HepG2 (cell line): ENCODE measurements around the gene PTPN2. TPM values are rescaled to one million over a fixed set of nuclear protein-coding genes. Genes with fewer than 3 reads are reported as not detected.
A peak's percentile ranks its signal among the peaks of the same experiment; 100 is the strongest.

ENCODE experiments used
- ATAC-seq: fragments of 200-7000 bp; cut with Tn5 transposase; 3 replicates; pipeline ENCODE4 v1.9.1; 2020; ENCODE audit warnings: mild to moderate bottlenecking, moderate library complexity
- BruUV-seq: library from RNA; stranded (reverse); fragments of 400-500 nt; replicated peaks from 2 replicates; lab custom pipeline; 2021; lab: Mats Ljungman, UMichigan
- CTCF ChIA-PET: fragments of 300-600 bp; formaldehyde crosslinking; extraction: SDS; loops from one replicate; lab custom pipeline; 2021; ENCODE audit warnings: low total read pairs, inconsistent platforms, low intra/inter-chr PET ratio; lab: Yijun Ruan, JAX
- POLR2A ChIA-PET: fragments of 350-600 bp; sonication (Branson Sonifier 250); formaldehyde crosslinking; loops from one replicate; lab custom pipeline; 2020; ENCODE audit warnings: antibody characterized with exemption, inconsistent platforms; lab: Yijun Ruan, JAX
- DNase-seq: peaks from one replicate; pipeline ENCODE4 v3.0.0-alpha.2; 2015; ENCODE audit warnings: low spot score
- FAIRE-seq: peaks from 3 replicates; lab custom pipeline; 2011; peaks lifted over from hg19 to GRCh38; lab: Jason Lieb, UNC
- H2AFZ ChIP-seq: one replicate; pipeline ENCODE4 v1.6.1; 2011; ENCODE audit warnings: low read length, inconsistent platforms
- H3K27ac ChIP-seq: fragments of 300-600 bp; 3 replicates; pipeline ENCODE4 v1.8.0; 2011; ENCODE audit warnings: mixed run types, mild to moderate bottlenecking, mixed read lengths, low read length, inconsistent platforms; ENCODE audit not compliant: insufficient read depth; ENCODE audit errors: extremely low read length
- H3K27me3 ChIP-seq, 2 experiments: fragments of 200-600 bp in 1 of 2; 2 replicates in 1 of 2; 3 replicates in 1 of 2; pipeline versions ENCODE4 v1.6.0 to v1.8.0; 2011; ENCODE audit warnings: low read length in 2 of 2, mild to moderate bottlenecking in 2 of 2, moderate library complexity in 2 of 2, inconsistent platforms in 1 of 2; ENCODE audit not compliant: insufficient read depth in 2 of 2, control insufficient read depth in 1 of 2
- H3K36me3 ChIP-seq, 2 experiments: fragments of 200-600 bp in 1 of 2; replicated peaks in 1 of 2; 2 replicates in 1 of 2; 3 replicates in 1 of 2; pipeline versions ENCODE4 v1.5.1 to v1.8.0; 2011; ENCODE audit warnings: low read length in 2 of 2, inconsistent platforms in 1 of 2; ENCODE audit not compliant: insufficient read depth in 2 of 2, control insufficient read depth in 1 of 2
- H3K4me1 ChIP-seq: 2 replicates; pipeline ENCODE4 v1.5.1; 2012; ENCODE audit warnings: low read length, inconsistent platforms; ENCODE audit not compliant: insufficient read depth
- H3K4me2 ChIP-seq: 2 replicates; pipeline ENCODE4 v1.6.0; 2011; ENCODE audit warnings: low read depth, low read length, inconsistent platforms
- H3K4me3 ChIP-seq, 3 experiments: fragments of 200-600 bp in 1 of 3; sonication (generic), shearing (Covaris generic) in 1 of 3; replicated peaks in 1 of 3; 2 replicates each; pipeline ENCODE4 v1.5.1; 2011 to 2016; ENCODE audit warnings: low read length in 3 of 3, inconsistent platforms in 2 of 3, low read depth in 2 of 3, mild to moderate bottlenecking in 2 of 3, control low read depth in 1 of 3, mixed read lengths in 1 of 3; ENCODE audit not compliant: insufficient read depth in 1 of 3
- H3K79me2 ChIP-seq: one replicate; pipeline ENCODE4 v1.6.1; 2011; ENCODE audit warnings: low read length, inconsistent platforms; ENCODE audit not compliant: insufficient read depth
- H3K9ac ChIP-seq: 2 replicates; pipeline ENCODE4 v1.6.0; 2011; ENCODE audit warnings: mild to moderate bottlenecking, low read depth, low read length, inconsistent platforms; ENCODE audit not compliant: insufficient read depth
- H3K9me3 ChIP-seq: 2 replicates; pipeline ENCODE4 v1.5.1; 2012; ENCODE audit warnings: mild to moderate bottlenecking, low read length
- H4K20me1 ChIP-seq: 2 replicates; pipeline ENCODE4 v1.6.0; 2011; ENCODE audit warnings: inconsistent platforms, mild to moderate bottlenecking, low read length, moderate library complexity; ENCODE audit not compliant: insufficient read depth
- CAMTA2 ChIP-seq: sonication (generic); formaldehyde crosslinking; IDR thresholded peaks from 2 replicates; pipeline ENCODE4 v1.4.0; 2020; ENCODE audit warnings: mild to moderate bottlenecking, missing genetic modification reagents, borderline replicate concordance
- ISL2 ChIP-seq: sonication (generic); formaldehyde crosslinking; IDR thresholded peaks from 2 replicates; pipeline ENCODE4 v1.5.0; 2020; ENCODE audit warnings: missing genetic modification reagents
- JUND ChIP-seq: sonication (generic); formaldehyde crosslinking; IDR thresholded peaks from 2 replicates; pipeline ENCODE4 v1.8.0; 2022; ENCODE audit warnings: mild to moderate bottlenecking, missing genetic modification reagents
- MAFK ChIP-seq, 2 experiments: IDR thresholded peaks in 1 of 2; conservative IDR thresholded peaks in 1 of 2; 2 replicates each; pipeline ENCODE4 v1.6.1; 2011; ENCODE audit warnings: improper control_type of control experiment in 2 of 2, low read length in 2 of 2
- PPARG ChIP-seq: conservative IDR thresholded peaks from 2 replicates; pipeline ENCODE4 v1.6.1; 2016; ENCODE audit warnings: missing biosample characterization, missing genetic modification reagents
- RFX3 ChIP-seq: IDR thresholded peaks from 2 replicates; pipeline ENCODE4 v1.6.1; 2016; ENCODE audit warnings: missing biosample characterization, missing genetic modification reagents
- SOX6 ChIP-seq, 2 experiments: fragments of 450-650 bp in 1 of 2; sonication (generic) in 1 of 2; formaldehyde crosslinking in 1 of 2; IDR thresholded peaks; 2 replicates each; pipeline versions ENCODE4 v1.4.0 to v1.6.1; 2017 to 2020; ENCODE audit warnings: antibody characterized with exemption in 1 of 2, mild to moderate bottlenecking in 1 of 2, missing genetic modification reagents in 1 of 2
- TCF7 ChIP-seq: sonication (generic); IDR thresholded peaks from 2 replicates; pipeline ENCODE4 v1.6.1; 2016; ENCODE audit warnings: antibody characterized with exemption, low read depth
- ZBTB42 ChIP-seq: sonication (generic); formaldehyde crosslinking; IDR thresholded peaks from 2 replicates; pipeline ENCODE4 v1.5.0; 2020; ENCODE audit warnings: mild to moderate bottlenecking, missing genetic modification reagents
- ZNF484 ChIP-seq: sonication (generic); formaldehyde crosslinking; IDR thresholded peaks from 2 replicates; pipeline ENCODE4 v1.5.1; 2020; ENCODE audit warnings: mild to moderate bottlenecking, low read depth, missing genetic modification reagents, borderline replicate concordance
- ZNF670 ChIP-seq: sonication (generic); formaldehyde crosslinking; IDR thresholded peaks from 2 replicates; pipeline ENCODE4 v1.8.0; 2022; ENCODE audit warnings: mild to moderate bottlenecking, missing genetic modification reagents, borderline replicate concordance
- ZNF724P ChIP-seq: sonication (generic); formaldehyde crosslinking; IDR thresholded peaks from 2 replicates; pipeline ENCODE4 v1.8.0; 2022; ENCODE audit warnings: missing genetic modification reagents, borderline replicate concordance
- WGBS: methylation state at CpG from one replicate; pipeline ENCODE4 v1.1.6; 2017; ENCODE audit warnings: low lambda C conversion rate; 5-methylcytosine and 5-hydroxymethylcytosine counted together
- in situ Hi-C: cut with HindIII; loops from 2 replicates; pipeline ENCODE4 v1.10.0; 2017; ENCODE audit warnings: low pct_unique_long_range_greater_than_20kb; ENCODE audit not compliant: extremely low pct_ligation_motif_present
- intact Hi-C: fragments of 100-400 bp; cut with micrococcal nuclease; formaldehyde crosslinking; loops from one replicate; pipeline ENCODE4 v1.10.0; 2022; ENCODE audit not compliant: unreplicated experiment
- polyA plus RNA-seq, 8 experiments: library from polyadenylated mRNA; depleted of rRNA in 3 of 8; stranded (reverse) in 7 of 8; unstranded in 1 of 8; fragments of >200 nt; fragmentation: Illumina TruSeq in 4 of 8; extraction: Trizol in 4 of 8; gene quantifications; 2 replicates each; pipeline versions ENCODE4 v1.2.1 to v1.2.3, GENCODE V29; 2011 to 2016; ENCODE audit warnings: low read depth in 4 of 8, missing spikeins in 1 of 8, mixed read lengths in 1 of 8; ENCODE audit not compliant: insufficient read depth in 1 of 8
- total RNA-seq, 5 experiments: library from RNA; depleted of rRNA; stranded (reverse); fragments of >200 nt; fragmentation: Illumina TruSeq; extraction: Trizol; gene quantifications; 2 replicates each; pipeline ENCODE4 v1.2.3, GENCODE V29; 2016; ENCODE audit warnings: low read depth in 1 of 5
- TF ChIP-seq, protein P1 (sequence below): IDR thresholded peaks from 2 replicates; pipeline ENCODE4 v1.4.0; 2020; ENCODE audit warnings: mild to moderate bottlenecking, missing genetic modification reagents
- TF ChIP-seq, protein P2 (sequence below): IDR thresholded peaks from 2 replicates; pipeline ENCODE4 v1.6.1; 2016; ENCODE audit warnings: low read depth, control low read depth

PTPN2 gene
- total and polyA plus RNA-seq, 2 of the 13 experiments (the other 11 are each of a cell fraction or from before 2014, with no cell fraction given), result 24.9 to 41.5 TPM

GRCh38 chr18:12930908-12931307 lies 46.9 kb upstream of the PTPN2 start (continued):
- TF ChIP-seq, protein P1, sequence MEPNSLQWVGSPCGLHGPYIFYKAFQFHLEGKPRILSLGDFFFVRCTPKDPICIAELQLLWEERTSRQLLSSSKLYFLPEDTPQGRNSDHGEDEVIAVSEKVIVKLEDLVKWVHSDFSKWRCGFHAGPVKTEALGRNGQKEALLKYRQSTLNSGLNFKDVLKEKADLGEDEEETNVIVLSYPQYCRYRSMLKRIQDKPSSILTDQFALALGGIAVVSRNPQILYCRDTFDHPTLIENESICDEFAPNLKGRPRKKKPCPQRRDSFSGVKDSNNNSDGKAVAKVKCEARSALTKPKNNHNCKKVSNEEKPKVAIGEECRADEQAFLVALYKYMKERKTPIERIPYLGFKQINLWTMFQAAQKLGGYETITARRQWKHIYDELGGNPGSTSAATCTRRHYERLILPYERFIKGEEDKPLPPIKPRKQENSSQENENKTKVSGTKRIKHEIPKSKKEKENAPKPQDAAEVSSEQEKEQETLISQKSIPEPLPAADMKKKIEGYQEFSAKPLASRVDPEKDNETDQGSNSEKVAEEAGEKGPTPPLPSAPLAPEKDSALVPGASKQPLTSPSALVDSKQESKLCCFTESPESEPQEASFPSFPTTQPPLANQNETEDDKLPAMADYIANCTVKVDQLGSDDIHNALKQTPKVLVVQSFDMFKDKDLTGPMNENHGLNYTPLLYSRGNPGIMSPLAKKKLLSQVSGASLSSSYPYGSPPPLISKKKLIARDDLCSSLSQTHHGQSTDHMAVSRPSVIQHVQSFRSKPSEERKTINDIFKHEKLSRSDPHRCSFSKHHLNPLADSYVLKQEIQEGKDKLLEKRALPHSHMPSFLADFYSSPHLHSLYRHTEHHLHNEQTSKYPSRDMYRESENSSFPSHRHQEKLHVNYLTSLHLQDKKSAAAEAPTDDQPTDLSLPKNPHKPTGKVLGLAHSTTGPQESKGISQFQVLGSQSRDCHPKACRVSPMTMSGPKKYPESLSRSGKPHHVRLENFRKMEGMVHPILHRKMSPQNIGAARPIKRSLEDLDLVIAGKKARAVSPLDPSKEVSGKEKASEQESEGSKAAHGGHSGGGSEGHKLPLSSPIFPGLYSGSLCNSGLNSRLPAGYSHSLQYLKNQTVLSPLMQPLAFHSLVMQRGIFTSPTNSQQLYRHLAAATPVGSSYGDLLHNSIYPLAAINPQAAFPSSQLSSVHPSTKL (CRISPR knock-in tag), result peak; percentile 76; the same call in 1 of the 2 replicates
- TF ChIP-seq PPARG (CRISPR knock-in tag) (no peak), SOX6 (IDR thresholded peaks at IDR 0.05) (no peak), SOX6 (CRISPR knock-in tag; IDR thresholded peaks at IDR 0.05) (peak; percentile 72)

GRCh38 chr18:12930376-12930775 lies 46.3 kb upstream of the PTPN2 start:
- no peaks in the 10 kb centered on the region for H3K36me3 ChIP-seq
- no peaks in the 10 kb centered on the region for H4K20me1 ChIP-seq
- WGBS, result 80% methylated on average over 3 of the region's 3 CpGs
- no peak for FAIRE-seq
- H3K9me3 ChIP-seq, result no peaks in the 10 kb centered on the region
- peaks cover 75% of the 10 kb centered on the region for H3K4me1 ChIP-seq
- POLR2A ChIA-PET, result interaction anchor here (0.7 to 0.8 kb wide), 2 partner anchors 17 to 47 kb away, joined by 4 to 6 read pairs; partner anchors contain the start of gene PTPN2
- no peak overlapping the region for H3K9ac ChIP-seq
- CTCF ChIA-PET, result no interaction called here
- H3K79me2 ChIP-seq, result no peaks in the 10 kb centered on the region
- H2AFZ ChIP-seq, result no peak overlapping the region
- no peak overlapping the region for H3K4me3 ChIP-seq
- H3K27ac ChIP-seq, result no peak overlapping the region
- no peak for ATAC-seq
- intact Hi-C loops (loop anchor here (10.0 kb wide), 1 partner anchor 536 kb away; no protein-coding TSS in a partner anchor), in situ Hi-C loops (loop anchor here (5.0 to 25.0 kb wide), 3 partner anchors 33 to 543 kb away; partner anchors contain the start of gene AFG3L2)
- no peaks in the 10 kb centered on the region for H3K27me3 ChIP-seq
- no peak for DNase-seq
- BruUV-seq, result no TSS peak
- H3K4me2 ChIP-seq, result no peak overlapping the region
- TF ChIP-seq ZNF484 (CRISPR knock-in tag) (no peak), TCF7 (no peak), CAMTA2 (CRISPR knock-in tag) (no peak), ZBTB42 (CRISPR knock-in tag) (no peak), ZNF670 (CRISPR knock-in tag) (no peak), RFX3 (CRISPR knock-in tag) (no peak), ZNF724P (no peak), JUND (CRISPR knock-in tag) (no peak), ISL2 (CRISPR knock-in tag) (no peak), MAFK (conservative IDR thresholded peaks at IDR 0.05 in 1 of 2, IDR thresholded peaks at IDR 0.05 in 1 of 2; ENCODE audit: low read length in 2 of 2) (no peak)
- TF ChIP-seq, protein P2, sequence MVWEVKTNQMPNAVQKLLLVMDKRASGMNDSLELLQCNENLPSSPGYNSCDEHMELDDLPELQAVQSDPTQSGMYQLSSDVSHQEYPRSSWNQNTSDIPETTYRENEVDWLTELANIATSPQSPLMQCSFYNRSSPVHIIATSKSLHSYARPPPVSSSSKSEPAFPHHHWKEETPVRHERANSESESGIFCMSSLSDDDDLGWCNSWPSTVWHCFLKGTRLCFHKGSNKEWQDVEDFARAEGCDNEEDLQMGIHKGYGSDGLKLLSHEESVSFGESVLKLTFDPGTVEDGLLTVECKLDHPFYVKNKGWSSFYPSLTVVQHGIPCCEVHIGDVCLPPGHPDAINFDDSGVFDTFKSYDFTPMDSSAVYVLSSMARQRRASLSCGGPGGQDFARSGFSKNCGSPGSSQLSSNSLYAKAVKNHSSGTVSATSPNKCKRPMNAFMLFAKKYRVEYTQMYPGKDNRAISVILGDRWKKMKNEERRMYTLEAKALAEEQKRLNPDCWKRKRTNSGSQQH (CRISPR knock-in tag), result no peak
